Measurements from ENCODE around the gene SFI1.

The SFI1 gene

DNA sequence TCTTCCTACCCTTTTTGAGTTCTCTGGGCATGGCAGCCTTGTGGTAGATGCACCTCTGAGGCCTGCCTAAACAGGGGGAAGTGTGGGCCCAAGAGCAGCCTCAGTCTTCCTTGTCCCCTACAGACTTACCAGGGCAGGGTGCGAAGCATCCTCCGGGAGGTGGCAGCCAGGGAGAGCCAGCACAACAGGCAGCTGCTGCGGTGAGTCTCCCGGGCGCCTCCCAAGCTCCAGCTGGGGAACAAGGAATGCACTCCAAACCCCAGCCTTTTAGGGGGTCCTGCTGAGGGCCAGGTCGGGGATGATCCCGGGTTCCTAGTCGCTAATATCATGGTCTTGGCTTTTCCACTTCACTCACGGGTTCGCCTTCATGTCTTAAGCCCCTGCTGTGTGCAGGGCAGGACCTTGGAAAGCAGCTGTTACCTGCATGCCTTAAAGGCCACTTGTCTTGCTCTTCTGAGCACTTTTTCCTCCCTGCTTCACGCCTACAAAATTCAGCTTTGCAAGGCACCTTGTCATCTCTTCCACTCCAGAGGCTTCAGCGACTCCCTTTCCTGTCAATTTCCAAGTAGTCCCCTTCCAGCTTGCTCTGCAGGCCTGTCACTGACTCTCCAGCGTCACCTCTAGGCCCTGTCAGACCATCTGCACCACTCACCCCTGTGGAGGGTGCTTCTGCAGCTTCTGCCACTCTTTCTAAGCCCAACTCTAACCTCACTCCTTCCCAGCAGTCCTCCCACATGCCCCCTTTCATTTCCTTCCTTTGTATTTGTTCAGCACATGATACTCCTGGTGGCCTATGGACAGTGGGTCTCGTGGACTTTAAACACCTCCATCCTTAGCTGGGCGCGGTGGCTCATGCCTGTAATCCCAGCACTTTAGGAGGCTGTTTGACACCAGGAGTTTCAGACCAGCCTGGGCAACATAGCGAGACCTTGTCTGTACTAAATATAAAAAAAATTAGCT is 108.7 kb downstream of the SFI1 start:
- TF ChIP-seq, protein P1, sequence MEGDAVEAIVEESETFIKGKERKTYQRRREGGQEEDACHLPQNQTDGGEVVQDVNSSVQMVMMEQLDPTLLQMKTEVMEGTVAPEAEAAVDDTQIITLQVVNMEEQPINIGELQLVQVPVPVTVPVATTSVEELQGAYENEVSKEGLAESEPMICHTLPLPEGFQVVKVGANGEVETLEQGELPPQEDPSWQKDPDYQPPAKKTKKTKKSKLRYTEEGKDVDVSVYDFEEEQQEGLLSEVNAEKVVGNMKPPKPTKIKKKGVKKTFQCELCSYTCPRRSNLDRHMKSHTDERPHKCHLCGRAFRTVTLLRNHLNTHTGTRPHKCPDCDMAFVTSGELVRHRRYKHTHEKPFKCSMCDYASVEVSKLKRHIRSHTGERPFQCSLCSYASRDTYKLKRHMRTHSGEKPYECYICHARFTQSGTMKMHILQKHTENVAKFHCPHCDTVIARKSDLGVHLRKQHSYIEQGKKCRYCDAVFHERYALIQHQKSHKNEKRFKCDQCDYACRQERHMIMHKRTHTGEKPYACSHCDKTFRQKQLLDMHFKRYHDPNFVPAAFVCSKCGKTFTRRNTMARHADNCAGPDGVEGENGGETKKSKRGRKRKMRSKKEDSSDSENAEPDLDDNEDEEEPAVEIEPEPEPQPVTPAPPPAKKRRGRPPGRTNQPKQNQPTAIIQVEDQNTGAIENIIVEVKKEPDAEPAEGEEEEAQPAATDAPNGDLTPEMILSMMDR (IDR thresholded peaks at IDR 0.05; ENCODE audit: insufficient read depth, missing control alignments), result no peak
- DNase-seq (ENCODE audit: insufficient read length, low spot score), result no peak
- FAIRE-seq, result no peak

DNA sequence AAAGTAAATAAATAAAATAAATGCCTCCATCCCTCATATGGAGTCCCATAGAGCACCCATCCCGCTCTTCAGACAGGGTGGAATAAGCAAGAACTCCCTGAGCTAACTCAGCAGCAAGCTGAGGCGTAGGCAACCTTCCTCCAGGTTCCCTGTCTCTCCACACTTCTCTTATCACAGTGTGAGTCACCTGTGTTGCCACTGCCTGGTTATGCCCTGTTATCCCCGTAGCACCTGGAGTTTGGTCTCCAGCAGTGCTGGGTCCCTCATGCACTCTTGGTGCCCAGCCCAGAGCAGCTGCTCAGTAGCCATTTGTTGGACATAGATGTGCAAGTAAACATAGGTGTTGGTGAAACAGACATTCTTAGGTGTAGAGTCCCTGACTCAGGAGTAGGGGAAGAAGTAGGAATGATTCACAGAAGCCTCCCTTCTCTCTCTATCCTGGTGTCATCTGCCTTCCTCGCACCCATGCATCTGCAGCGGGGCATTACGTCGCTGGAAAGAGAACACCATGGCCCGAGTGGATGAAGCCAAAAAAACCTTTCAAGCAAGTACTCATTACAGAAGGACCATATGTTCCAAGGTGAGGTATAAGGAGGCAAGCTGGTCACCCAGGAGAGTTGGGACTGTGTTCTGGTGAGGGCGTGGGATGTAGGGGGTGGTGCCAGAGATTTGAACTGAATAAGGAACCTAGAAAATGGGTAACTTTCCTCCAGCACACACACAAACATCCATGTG is 109.7 kb downstream of the SFI1 start:
- DNase-seq (ENCODE audit: insufficient read length, low spot score) (no peak), FAIRE-seq (no peak)

DNA sequence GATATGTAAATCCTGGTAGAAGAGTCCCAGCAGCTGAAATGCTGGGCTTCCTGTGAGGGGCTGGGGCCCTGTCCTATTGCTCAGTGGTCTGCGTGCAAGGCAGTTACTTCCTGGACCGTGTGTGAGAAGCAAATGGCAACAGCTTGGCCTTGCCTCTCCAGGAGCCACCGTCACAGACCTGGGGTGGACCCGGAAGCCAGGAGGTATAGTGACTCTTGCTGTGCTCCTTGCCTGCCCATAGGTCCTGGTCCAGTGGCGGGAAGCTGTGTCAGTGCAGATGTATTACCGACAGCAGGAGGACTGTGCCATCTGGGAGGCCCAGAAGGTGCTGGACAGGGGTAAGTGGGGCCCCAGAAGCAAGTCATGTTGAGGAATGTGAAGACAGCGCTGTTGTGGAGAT is 111.4 kb downstream of the SFI1 start:
- no peak for FAIRE-seq
- TF ChIP-seq, protein P1 (IDR thresholded peaks at IDR 0.05; ENCODE audit: insufficient read depth, missing control alignments), result no peak

More for the DNA sequence above, 109.7 kb downstream of the SFI1 start:
- TF ChIP-seq, protein P1 (IDR thresholded peaks at IDR 0.05; ENCODE audit: insufficient read depth, missing control alignments), result no peak

DNA sequence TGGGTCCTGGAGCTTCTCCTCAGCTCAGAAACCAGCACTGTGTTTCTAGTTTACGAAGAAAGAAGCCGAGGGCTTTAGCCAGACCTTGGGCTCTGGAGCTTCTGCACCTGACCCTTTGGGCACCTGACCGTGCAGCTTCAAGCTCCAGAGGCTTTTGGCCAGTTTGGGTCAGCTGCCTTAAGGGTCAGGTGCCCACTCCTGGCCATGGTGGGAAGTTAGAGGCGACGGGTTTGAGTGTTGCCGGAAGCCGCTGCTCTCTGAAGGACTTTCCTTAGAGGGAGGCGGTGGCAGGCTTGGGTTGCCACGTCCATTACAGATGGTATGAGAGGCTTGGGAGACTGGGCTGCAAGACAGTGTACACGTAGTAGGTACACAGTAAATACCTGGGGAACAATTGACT is 113.4 kb downstream of the SFI1 start:
- FAIRE-seq (no peak), DNase-seq (ENCODE audit: insufficient read length, low spot score) (no peak)
- TF ChIP-seq, protein P1 (IDR thresholded peaks at IDR 0.05; ENCODE audit: insufficient read depth, missing control alignments), result no peak

More for the DNA sequence above, 111.4 kb downstream of the SFI1 start:
- DNase-seq (ENCODE audit: insufficient read length, low spot score), result no peak

DNA sequence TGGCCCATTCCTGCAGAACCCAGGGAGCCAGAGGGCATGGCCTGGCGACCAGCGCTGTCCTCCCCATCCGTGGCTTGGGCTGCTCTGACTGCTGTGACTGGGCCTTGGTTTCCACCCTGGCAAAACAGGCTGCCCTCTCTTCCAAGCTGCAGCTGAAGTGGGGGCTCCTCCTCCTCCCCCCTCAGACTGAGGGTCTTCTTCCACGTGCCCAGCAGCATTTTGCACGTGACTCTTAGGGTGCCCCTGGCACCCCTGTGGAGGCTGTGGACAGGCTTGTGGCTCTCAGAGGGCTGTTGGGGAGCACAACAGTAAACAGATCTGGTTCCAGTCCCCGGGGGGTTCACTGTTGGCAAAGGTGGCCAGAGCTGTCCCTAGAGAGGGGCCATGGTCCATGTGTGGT is 114.3 kb downstream of the SFI1 start:
- no peak for DNase-seq (ENCODE audit: insufficient read length, low spot score)
- FAIRE-seq, result no peak

DNA sequence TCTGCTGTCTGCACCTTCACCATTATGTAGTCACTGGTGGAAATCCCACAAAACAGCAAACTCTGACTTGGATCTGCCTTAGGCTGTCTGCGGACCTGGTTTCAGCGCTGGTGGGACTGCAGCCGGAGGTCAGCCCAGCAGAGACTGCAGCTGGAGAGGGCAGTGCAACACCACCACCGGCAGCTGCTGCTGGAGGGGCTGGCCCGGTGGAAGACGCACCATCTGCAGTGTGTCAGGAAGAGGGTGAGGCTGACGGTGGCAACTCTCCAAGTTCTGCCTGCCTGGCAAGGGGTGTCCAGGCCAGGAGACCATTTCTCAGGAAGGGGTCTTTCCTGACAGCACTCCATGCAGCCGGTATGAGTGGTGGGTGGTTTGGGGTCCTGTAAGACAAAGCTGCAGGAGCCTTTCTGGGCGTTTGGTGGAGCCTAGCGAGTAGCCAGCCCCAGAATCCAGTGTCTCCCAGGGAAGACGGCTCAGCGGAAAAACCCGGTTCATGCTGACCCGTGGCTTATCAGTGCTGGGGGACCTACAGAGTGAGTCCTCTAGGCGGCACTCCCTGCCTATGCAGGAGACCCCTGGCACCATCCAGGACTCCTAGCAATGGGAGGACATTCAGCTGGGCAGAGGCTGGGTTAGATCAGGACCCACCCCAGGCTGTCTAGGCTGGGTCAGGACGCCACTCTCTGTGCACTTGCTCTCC is 114.9 kb downstream of the SFI1 start:
- TF ChIP-seq, protein P1 (IDR thresholded peaks at IDR 0.05; ENCODE audit: insufficient read depth, missing control alignments), result no peak
- no peak for DNase-seq (ENCODE audit: insufficient read length, low spot score)
- no peak for FAIRE-seq

More for the DNA sequence above, 114.3 kb downstream of the SFI1 start:
- TF ChIP-seq, protein P1 (IDR thresholded peaks at IDR 0.05; ENCODE audit: insufficient read depth, missing control alignments), result no peak

Data from D721Med (cell line).